ENCODE measurements around the gene SMCO2. TPM values are rescaled to one million over a fixed set of nuclear protein-coding genes. Genes with fewer than 3 reads are reported as not detected.

SMCO2 gene
- total RNA-seq, 4 donors from 2014 or later = not detected

- ATAC-seq (ENCODE audit: low FRiP score) (no peak), DNase-seq (ENCODE audit: low spot score) (no peak)
- no peak for TF ChIP-seq CTCF (IDR thresholded peaks at IDR 0.05)
Measured at GRCh38 chr12:27449893-27450534, 3.5 kb downstream of the SMCO2 start.

DNA sequence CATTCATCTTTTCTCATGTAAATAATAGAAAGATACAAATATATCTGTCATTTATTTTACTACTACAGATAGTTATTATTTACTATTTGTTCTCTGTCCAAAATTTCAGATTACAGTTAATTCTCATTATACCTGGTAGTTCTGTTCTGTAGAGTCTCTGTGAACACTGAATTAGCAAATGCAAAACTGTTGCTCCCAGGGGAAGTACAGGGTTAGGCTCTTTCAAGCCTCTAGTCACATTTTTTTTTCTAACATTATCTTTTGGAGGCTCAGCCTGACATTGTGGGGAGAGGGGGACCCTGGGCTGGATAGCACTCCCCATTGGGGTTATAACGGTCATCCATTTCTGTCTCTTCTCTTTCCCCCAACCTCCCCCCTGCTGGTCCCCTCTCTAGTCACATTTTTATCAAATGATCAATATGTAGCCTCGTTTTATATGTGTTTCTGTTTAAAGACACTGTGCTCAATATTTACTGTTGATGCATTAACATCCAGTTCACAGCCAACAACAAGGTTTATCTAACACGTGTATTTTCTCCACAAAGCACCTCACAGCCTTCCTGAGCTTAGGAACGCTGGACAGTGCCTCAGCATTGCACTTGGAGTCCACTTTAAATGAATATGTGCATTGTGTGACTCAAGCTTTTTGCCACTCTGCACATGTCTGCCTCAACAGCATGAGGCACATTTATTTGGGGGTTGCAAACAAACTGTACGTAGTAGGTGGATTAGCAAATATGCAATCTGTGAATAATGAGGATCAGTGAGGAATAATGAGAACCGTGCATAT is 4.7 kb downstream of the SMCO2 start:
- ATAC-seq (ENCODE audit: low FRiP score) (no peak), DNase-seq (ENCODE audit: low spot score) (no peak)
- no peak for TF ChIP-seq CTCF (IDR thresholded peaks at IDR 0.05)

DNA sequence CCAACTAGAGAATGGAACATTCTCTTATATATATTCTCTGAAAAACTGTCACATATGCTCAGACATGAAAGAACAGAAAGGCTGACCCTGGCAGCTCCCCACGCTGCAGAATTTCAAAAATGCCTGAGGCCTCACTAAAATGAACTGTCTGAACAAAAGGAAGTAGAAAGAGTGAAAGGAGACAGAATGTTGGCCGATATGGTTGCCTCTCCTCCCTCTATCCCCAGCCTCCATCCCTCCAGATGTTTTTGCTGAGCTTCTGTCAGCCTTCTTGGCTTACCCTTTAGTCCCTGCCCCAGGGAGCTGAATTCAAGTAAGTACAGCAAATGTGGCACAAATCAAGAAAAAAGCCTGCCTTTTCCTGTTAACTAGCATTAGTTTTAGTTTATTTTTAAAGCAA is 6.9 kb downstream of the SMCO2 start:
- ATAC-seq (ENCODE audit: low FRiP score) (no peak), DNase-seq (ENCODE audit: low spot score) (no peak)

GRCh38 chr12:27455589-27455988 is 9.1 kb downstream of the SMCO2 start:
- DNase-seq (ENCODE audit: low spot score) (no peak), ATAC-seq (ENCODE audit: low FRiP score) (no peak)
- TF ChIP-seq CTCF (IDR thresholded peaks at IDR 0.05) = no peak

More for the DNA sequence above, 6.9 kb downstream of the SMCO2 start:
- TF ChIP-seq CTCF (IDR thresholded peaks at IDR 0.05) = no peak

DNA sequence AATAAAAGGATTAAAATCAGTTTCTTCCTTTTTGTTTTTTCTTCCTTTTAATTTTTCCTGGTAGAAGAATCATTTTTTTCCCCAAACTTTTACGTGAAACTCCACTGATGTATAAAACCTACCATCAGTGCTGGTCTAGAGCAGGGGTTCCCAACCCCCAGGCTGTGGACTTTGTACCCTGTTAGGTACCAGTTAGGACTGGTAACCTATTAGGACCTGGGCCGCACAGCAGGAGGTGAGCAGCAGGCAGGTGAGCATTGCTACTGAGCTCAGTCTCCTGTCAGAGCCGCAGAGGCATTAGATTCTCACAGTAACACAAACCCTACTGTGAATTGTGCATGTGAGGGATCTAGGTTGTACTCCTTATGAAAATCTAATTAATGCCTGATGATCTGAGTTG is 10.1 kb downstream of the SMCO2 start:
- no peak for TF ChIP-seq CTCF (IDR thresholded peaks at IDR 0.05)
- DNase-seq (ENCODE audit: low spot score) (no peak), ATAC-seq (ENCODE audit: low FRiP score) (no peak)

- no peak for DNase-seq (ENCODE audit: low spot score)
- no peak for ATAC-seq (ENCODE audit: low FRiP score)
- TF ChIP-seq CTCF (IDR thresholded peaks at IDR 0.05) = no peak
Measured at GRCh38 chr12:27460471-27460978, 14.0 kb downstream of the SMCO2 start.

Data from omental fat pad (tissue), 4 donors.